HUDEP-2 (cell line): ENCODE results near the gene CTSF.
"Not testable (repeated sequence)": the region's sequence is repeated elsewhere in the genome, so short reads cannot be mapped to it uniquely, and the experiment has no call there.

Experiments
- DNase-seq, 76 experiments: peaks; one replicate each; lab custom pipeline; 2025; ENCODE audit not compliant: unreplicated experiment in 76 of 76; lab: John Stamatoyannopoulos, UW

The CTSF gene

DNA sequence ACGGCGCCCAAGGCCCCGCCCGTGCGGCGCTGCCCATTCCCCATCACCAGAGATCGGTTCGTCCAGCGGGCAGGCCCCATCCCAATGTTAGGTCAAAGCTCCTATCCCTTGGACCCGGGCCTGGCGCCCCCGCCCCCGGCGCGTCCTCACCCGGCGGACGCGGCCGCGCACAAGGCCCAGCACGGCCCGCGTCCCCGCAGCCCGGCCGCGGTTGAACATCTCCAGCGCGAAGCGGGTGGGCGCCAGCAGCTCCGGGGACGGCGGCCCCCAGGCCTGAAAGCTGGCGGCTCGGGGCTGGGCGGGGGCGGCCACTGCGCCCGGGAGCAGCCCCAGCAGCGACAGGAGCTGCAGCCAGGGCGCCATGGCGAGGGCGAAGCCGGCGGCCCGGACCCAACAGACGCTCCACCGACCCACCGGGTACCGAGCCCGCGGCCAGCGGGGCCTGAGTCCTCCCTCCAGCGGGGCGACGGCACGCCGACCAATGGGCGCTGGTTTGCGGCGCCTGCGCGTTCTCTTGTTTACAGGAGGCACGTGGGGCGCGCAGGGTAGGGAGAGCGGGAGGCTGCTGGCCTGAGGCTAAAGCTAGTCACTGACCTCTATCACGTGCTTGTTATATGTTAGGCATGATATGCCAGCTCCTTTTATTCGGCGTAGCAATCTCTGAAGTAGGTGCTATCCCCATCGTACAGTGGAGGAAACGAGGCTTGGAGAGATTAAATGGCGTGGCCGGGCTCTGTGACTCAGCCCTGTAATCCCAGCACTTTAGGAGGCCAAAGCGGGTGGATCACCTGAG lies at the start of gene CTSF:
TSS of gene CTSF (minus strand) at position 483 of the 793 bp plus-strand sequence. CDS start at position 363, 120 bp downstream.
- peak in 73 of 76 experiments; percentile 17 to 85 (median 75) for DNase-seq

DNA sequence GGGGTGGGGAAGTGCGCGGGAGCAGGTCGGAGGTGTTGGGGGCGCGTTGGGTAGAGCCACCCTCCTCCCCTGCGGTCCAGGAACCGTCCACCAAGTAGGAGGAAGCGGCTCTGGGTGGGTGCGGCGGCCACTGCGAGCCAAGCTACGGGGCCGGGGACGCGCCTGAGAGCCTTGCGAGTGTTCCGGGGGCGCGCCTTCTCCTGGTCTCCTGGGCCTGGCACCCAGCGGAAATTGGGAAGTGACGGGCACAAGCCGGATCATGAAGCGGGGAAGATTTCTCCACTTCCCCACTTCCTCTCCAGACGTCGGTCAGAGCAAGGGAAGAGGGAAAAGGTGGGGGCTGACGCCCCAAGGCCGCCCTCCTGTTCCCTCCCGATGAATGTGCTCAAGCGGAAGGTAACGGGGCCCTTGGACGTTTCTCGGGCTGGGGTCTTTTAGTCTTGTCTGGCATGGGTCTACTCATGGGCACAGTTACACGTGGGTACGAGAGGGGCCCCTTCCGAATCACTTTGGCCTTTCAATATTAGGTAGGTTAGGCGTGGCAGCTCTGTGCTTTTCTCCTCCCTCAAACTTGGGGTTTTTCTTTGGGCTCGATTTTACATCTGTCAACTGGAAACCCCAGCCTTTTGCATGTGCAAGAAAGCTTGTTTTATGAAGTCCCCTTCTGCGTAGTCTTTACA lies 48.9 kb upstream of the CTSF start:
- DNase-seq: peak in 1 of 76 experiments; percentile 52

DNA sequence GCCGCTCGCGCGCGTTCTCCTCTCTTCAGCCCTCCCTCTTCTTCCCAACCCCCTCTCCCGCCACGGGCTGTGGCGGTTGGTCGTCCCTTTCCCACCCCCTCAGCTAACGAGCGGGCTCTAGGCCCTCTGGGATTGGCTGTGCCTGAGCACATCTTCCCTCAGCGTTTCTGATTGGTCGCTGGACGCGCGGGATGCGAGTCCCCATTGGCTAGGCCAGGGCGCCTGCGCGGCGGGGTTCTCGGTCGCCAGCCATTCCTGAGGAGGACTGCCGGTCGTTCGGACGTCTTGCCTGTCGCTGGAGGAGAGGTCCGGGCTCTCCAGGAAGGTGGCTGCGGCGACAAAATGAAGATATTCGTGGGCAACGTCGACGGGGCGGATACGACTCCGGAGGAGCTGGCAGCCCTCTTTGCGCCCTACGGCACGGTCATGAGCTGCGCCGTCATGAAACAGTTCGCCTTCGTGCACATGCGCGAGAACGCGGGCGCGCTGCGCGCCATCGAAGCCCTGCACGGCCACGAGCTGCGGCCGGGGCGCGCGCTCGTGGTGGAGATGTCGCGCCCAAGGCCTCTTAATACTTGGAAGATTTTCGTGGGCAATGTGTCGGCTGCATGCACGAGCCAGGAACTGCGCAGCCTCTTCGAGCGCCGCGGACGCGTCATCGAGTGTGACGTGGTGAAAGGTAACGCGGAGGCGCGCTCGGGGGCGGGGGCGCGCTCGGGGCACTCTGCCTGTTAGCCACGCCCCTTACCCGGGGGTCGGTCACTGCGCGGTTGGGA lies 48.2 kb upstream of the CTSF start, which contains the start of gene RBM14:
TSS of gene RBM14 (plus strand) at position 252 of the 776 bp plus-strand sequence. CDS start at position 343, 91 bp downstream.
- peak; percentile 86 to 99 (median 98) for DNase-seq

DNA sequence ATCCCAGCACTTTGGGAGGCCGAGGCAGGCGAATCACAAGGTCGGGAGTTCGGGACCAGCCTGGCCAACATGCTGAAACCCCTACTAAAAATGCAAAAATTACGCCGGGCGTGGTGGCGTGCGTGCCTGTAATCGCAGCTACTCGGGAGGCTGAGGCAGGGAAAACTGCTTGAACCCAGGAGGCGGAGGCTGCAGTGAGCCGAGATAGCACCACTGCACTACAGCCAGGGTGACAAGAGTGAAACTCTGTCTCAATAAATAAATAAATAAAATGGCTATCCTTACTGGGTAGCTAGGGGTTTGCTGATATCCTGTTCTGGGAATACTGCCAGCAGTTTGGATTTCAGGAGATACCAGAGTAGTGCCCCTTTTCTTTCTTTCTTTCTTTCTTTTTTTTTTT lies 45.7 kb upstream of the CTSF start:
- peak in 19 of 76 experiments; percentile 4 to 50 (median 30) for DNase-seq

DNA sequence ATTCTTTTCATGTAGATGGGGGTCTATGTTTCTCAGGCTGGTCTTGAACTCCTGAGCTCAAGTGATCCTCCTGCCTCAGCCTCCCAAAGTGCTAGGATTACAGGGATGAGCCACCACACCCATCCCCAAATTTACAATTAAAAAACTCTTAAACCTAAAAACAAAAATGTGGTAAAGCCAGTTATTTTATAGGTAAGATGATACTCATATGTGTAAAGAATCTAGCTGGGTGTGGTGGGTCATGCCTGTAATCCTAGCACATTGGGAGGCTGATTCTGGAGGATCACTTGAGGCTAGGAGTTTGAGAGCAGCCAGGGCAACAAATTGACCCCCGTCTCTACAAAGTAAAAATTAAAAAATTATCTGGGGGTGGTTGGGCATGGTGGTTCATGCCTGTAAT lies 44.1 kb upstream of the CTSF start:
- no peak for DNase-seq

DNA sequence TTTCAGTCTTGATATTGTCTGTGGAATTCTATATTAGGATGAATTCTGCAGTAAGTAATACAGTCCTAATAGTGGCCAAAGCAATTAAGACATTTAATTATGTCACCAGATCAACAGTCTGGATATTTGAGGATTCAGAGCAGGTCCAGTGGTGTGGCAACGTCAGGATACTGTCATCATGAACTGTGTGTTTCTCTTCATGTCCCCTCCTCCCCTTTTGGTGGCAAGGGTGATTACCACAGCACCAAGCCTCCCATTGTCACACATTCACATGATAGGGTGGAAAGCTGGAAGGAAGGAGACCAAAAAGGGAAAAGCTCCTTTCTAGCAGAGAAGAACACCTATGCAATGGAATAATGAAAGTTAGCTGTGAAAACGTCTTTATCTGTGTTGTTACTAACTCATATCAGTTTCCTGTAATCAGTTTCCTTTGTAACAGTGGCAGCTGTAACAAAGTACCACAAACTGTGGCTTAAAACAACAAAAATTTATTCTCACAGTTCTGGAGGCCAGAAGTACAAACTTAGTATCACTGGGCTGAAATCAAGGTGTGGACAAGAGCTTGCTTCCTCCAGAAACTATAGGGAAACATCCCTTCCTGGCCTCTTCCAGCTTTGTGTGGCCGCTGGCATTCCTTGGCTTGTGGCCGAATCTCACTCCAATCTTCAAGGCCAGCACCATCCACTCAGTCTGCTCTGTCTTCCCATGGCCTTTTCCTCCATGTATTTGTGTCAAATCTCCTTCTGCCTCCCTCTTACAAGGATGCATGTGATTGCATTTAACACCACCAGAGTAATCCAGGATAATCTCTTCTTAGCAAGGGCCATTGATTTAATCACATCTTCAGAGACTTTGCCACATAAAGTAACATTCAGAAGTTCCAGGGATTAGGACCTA lies 41.6 kb upstream of the CTSF start:
- DNase-seq: no peak

DNA sequence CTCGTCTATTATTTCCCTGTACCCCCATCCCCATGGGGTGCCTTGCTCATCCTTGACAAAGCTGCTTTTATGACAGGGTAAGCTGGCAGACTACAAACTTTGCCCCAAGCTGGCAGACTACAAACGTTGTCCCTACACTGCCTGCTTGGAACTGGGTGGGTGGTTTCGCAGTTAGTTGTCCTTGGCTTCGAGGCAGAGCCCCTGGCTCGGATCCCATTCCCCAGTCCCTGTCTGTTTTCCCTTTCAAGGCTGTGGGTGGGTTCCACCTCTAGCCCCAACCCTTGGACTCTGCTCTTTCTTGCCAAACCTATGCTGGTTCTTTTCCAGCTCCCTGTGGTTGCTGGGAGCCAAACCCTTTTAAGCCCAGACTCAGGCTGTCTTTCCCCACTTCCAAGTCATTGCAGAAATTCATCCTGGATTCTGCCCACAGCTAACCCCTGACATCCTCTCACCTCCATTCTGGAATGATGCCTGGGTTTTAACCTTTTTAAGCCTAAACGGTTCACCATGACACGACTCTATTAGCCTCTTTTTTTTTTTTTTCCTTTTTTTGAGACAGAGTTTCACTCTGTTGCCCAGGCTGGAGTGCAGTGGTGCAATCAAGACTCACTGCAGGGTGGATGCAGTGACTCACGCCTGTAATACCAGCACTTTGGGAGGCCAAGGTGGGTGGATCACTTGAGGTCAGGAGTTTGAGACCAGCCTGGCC lies 38.9 kb upstream of the CTSF start:
- DNase-seq: no peak

DNA sequence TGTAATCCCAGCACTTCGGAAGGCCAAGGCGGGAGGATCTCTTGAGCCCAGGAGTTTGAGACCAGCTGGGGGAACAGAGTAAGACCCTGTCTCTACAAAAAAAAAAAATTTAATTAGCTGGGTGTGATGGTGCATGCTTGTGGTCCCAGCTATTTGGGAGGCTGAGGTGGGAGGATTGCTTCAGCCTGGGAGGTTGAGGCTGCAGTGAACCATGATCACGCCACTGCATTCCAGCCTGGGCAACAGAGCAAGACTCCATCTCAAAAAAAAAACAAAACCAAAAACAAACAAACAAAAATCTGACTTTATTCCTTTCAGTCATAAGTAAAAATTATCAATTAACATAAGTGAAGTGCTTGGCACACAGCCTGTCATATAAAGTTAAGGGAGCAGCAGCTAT lies 38.2 kb upstream of the CTSF start:
- not testable (repeated sequence) for DNase-seq

DNA sequence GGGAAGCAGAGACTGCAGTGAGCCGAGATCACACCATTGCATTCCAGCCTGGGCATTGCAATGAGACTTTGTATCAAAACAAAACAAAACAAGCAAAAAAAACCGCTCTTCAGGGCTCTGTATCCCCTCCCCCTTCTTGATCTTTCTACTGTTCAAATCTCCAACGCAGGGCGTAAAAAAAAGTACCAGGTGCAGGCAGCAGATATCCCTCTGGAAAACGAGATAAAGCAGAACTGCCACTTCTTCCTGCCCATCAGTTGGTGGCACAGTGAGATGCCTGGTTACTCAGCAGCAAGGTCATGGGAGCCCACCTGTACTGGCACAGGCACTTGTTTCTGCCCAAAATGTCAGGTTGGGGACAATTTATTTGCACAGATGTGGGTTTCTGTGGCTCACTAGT lies 35.7 kb upstream of the CTSF start:
- peak in 73 of 76 experiments; percentile 16 to 93 (median 70) for DNase-seq

DNA sequence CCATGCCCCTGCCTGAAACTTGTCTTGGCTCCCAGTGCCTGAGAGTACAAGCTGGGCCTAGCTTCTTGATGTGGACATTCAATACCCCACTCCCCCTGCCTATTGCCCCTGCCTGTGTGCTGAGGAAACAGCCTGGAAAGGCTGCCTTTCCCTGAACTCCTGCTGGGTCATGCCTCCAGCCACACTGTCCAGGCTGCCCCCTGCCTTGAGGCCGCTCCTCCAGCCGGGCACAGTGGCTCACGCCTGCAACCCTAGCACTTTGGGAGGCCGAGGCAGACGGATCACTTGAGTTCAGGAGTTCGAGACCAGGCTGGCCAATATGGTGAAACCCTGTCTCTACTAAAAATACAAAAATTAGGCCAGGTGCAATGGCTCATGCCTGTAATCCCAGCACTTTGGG lies 34.7 kb upstream of the CTSF start:
- DNase-seq: no peak

DNA sequence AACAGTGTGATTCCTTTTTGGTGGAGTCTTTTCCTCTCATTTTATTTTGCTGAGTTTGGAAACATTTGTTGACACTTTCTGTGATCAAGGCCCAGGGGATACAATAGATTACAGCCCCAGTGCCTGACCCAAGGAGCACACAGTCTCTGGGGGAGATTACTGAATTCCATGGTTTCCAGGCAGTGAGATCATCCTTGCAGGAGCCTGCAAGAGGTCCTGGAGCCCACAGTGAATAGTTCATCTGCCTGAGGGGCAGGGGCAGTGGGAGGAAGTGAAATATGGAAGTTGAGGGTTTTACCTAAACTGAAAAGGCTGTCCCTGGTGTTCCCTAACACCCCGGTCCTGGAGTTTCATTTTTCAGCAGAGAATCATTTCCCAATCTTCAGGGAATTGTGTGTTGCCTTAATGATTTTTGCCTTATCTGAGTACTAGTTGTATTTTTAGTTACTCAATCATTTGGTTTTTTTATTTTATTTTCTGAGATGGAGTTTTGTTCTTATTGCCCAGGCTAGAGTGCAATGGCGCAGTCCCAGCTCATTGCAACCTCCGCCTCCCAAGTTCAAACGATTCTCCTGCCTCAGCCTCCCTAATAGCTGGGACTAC lies 32.3 kb upstream of the CTSF start:
- no peak for DNase-seq

DNA sequence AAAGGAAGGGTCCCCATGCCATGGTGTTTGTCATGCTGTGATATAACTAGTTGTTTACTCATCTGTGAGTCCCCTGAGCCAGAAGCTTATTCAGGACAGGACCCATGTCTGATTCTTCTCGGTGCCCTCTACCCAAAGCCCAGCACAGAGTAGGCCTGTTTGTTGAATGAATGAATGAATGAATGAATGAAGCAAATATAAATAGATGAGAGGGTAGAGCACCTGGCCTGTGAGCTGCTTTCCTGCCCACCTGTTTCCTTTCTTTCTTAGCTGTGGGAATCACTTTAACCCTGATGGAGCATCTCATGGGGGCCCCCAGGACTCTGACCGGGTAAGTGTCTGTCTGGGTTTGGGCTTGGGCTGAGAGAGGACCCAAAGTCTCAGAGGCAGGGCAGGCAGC lies 31.8 kb upstream of the CTSF start:
- DNase-seq: no peak

DNA sequence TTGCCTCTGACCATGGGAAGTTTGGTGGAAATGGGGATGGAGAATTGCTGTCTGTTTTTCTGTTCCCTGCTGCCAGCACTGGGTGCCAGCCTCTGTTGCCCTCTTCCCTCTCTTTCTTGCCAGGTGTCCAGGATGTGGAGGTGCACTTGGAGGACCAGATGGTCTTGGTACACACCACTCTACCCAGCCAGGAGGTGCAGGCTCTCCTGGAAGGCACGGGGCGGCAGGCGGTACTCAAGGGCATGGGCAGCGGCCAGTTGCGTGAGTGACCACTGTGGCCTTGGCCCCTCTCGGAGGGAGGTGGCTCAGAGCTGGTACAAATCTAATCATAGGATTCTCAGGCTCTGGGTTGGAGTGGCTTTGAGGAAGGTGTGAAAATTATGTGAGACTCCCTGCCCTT lies 30.6 kb upstream of the CTSF start:
- DNase-seq: no peak

DNA sequence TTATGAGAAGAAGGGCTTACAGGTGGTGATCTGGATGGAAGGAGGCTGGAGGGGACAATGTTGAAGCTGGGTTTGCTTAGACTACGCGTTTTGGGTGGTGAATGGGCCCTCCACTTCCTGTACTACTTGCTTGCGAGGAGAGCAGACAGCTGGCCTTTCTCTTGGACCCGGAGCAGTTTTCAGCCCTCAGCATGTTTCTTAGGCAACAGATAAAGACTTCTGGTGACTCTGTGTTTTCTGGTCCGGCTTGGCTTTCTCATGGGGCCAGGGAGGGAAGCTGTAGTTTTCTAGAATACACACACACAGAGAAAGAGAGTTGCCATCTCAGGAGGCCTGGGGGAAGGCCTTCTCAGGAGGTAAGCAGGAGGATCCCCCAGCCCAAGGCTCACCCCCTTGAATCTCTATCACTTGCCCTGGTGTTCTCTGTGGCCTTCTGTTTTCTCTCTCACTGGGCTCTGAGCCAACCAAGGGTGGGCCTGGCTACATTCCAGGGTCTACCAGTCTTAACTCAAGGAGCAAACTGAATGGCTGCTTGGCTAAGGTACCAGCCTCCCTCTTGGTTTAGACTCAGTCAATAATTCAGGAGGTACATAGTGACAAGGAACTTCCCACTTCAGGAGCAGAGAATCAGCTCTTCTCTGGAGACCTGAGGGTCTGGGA lies 27.0 kb upstream of the CTSF start:
- peak in 72 of 76 experiments; percentile 17 to 86 (median 68) for DNase-seq

DNA sequence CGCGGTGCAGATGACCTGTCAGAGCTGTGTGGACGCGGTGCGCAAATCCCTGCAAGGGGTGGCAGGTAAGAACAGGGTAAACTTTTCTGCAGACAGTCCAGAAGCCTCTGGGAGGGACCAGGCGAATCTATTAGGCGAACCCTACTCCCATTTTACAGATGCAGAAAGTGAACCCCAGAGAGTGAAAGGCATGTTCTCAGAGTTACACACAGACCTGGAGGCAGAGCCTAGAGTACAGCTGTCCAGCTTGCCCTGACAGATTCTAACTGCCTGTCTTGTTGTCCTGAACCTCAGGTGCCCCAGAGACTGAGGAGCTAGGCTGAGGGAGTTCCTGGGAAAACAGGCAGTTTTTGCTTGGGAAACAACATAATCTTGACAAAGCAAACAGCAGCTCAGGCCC lies 25.2 kb upstream of the CTSF start:
- DNase-seq: no peak

DNA sequence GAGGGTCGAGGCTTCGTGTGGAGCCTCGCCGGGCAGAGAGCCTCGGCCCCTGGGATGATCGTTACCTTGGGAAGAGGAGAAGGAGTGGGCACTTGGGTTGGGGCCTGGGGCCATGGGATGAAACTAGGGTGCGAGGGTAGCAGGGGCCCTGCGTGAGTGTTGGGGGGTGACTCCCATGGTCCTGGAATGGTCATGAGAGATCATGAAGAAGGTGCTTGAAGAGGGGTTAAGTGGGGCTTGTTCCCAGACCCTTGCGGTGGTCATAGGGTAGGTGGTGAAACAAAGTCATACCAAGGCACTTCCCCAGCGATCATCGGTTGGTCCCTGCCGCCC lies 24.9 kb upstream of the CTSF start:
- DNase-seq: no peak

DNA sequence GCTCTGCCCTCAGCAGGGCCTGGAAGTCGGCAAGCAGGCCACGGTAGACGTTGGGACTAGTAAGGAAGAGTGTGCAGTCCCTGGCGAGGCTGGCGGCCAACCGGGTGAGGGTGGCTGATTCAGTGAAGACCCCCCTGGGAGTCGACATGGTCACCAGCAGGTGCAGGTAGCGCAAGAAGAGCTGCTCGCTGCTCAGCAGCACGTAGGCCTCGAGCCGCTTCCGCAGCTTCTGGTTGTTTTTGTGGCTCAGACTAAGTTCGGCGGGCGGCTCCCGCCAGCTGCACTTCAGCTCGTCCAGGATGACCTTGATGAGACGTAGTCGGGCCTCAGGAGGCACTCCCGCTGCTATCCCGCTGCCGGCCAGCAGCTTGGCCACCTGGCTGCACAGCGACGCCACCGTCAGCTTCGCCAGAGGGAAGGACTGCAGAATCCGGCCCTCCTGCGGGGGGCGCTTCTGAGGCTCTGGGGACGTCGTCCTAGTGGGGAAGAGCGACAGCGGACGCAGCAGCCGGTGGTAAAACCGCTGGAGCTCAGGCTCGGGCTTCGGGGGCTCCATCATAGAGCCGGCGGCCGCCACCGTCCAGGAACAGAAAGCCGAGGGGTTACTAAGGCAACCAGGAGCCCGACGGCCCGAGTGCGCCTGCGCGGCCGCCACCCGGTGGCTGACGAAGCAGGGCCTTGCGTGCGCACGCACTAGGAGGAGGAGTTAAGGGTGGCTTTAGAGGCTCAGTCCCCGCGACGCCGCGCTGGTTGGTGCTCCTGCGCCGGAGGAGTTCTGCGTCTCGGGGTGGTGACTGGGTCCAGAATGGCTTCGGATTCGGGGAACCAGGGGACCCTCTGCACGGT lies 24.3 kb upstream of the CTSF start, which contains the start of the genes CCDC87 and CCS:
TSS of gene CCDC87 (minus strand) at position 607 of the 846 bp plus-strand sequence. CDS start at position 559, 48 bp downstream.
TSS of gene CCS (plus strand) at position 729 of the 846 bp plus-strand sequence. CDS start at position 806, 77 bp downstream.
- DNase-seq: peak in 74 of 76 experiments; percentile 56 to 97 (median 93)
